Measurements from ENCODE around the gene ADAM12. TPM values are rescaled to one million over a fixed set of nuclear protein-coding genes. Genes with fewer than 3 reads are reported as not detected.

The ADAM12 gene
- total and polyA plus RNA-seq, 2 donors (not counting 3 experiments of a cell fraction or from before 2014, with no cell fraction given) = 0.22 to 0.33 TPM

GRCh38 chr10:126158133-126158892, 230.0 kb downstream of the ADAM12 start:
- Histone ChIP-seq H3K27ac (ENCODE audit: insufficient read depth, low read depth, low read length) (no peak overlapping the region), H3K9me1 (replicated peaks; ENCODE audit: control insufficient read depth, extremely low read depth, insufficient read depth, low read length) (no peaks in the 10 kb centered on the region), H2AFZ (ENCODE audit: low read depth, low read length) (no peak overlapping the region), H3K27me3 (ENCODE audit: control insufficient read depth in 2 of 2, insufficient read depth in 2 of 2, low read length in 2 of 2) (no peaks in the 10 kb centered on the region), H3K4me1 (ENCODE audit: control insufficient read depth, extremely low read depth, insufficient read depth, low read length) (no peaks in the 10 kb centered on the region), H3K36me3 (ENCODE audit: control insufficient read depth in 2 of 2, extremely low read depth in 1 of 2, insufficient read depth in 2 of 2, low read length in 2 of 2) (no peaks in the 10 kb centered on the region), H3K4me3 (replicated peaks in 1 of 3; ENCODE audit: insufficient read depth in 1 of 3, low read depth in 1 of 3, low read length in 3 of 3) (no peak overlapping the region), H4K20me1 (replicated peaks; ENCODE audit: control insufficient read depth, extremely low read depth, insufficient read depth, low read length) (no peaks in the 10 kb centered on the region), H3K4me2 (ENCODE audit: insufficient read depth, low read length) (no peak overlapping the region), H3K79me2 (ENCODE audit: control insufficient read depth, insufficient read depth, low read length) (no peaks in the 10 kb centered on the region), H3K9me3 (replicated peaks; ENCODE audit: control insufficient read depth, insufficient read depth, low read length) (no peaks in the 10 kb centered on the region), H3K9ac (replicated peaks; ENCODE audit: extremely low read depth, insufficient read depth, low read length) (no peak overlapping the region)
- CTCF ChIA-PET = no interaction called here
- FAIRE-seq (no peak), DNase-seq (ENCODE audit: low read depth, low spot score) (no peak)
- BruUV-seq (replicated peaks) = no TSS peak
- intact Hi-C loops (cut with micrococcal nuclease) = no loop called here
- TF ChIP-seq CTCF (IDR thresholded peaks at IDR 0.05; ENCODE audit: extremely low read depth in 1 of 2, insufficient read depth in 1 of 2, low read depth in 1 of 2, low read length in 2 of 2) = no peak
- no peak for TF ChIP-seq EZH2 (IDR thresholded peaks at IDR 0.05; ENCODE audit: borderline replicate concordance, low read depth, low read length, severe bottlenecking)
- POLR2A ChIA-PET = no interaction called here
- dilution Hi-C loops (cut with MboI; ENCODE audit: extremely low pct_ligation_motif_present, low sequenced_read_pairs) = no loop called here

GRCh38 chr10:126157189-126157588, 231.1 kb downstream of the ADAM12 start:
- Histone ChIP-seq H4K20me1 (replicated peaks; ENCODE audit: control insufficient read depth, extremely low read depth, insufficient read depth, low read length) (no peaks in the 10 kb centered on the region), H3K4me1 (ENCODE audit: control insufficient read depth, extremely low read depth, insufficient read depth, low read length) (no peaks in the 10 kb centered on the region), H3K4me2 (ENCODE audit: insufficient read depth, low read length) (no peak overlapping the region), H3K36me3 (ENCODE audit: control insufficient read depth in 2 of 2, extremely low read depth in 1 of 2, insufficient read depth in 2 of 2, low read length in 2 of 2) (no peaks in the 10 kb centered on the region), H3K27ac (ENCODE audit: insufficient read depth, low read depth, low read length) (no peak overlapping the region), H3K9ac (replicated peaks; ENCODE audit: extremely low read depth, insufficient read depth, low read length) (no peak overlapping the region), H3K9me3 (replicated peaks; ENCODE audit: control insufficient read depth, insufficient read depth, low read length) (no peaks in the 10 kb centered on the region), H3K27me3 (ENCODE audit: control insufficient read depth in 2 of 2, insufficient read depth in 2 of 2, low read length in 2 of 2) (no peaks in the 10 kb centered on the region), H3K4me3 (replicated peaks in 1 of 3; ENCODE audit: insufficient read depth in 1 of 3, low read depth in 1 of 3, low read length in 3 of 3) (no peak overlapping the region), H3K9me1 (replicated peaks; ENCODE audit: control insufficient read depth, extremely low read depth, insufficient read depth, low read length) (no peaks in the 10 kb centered on the region), H2AFZ (ENCODE audit: low read depth, low read length) (no peak overlapping the region), H3K79me2 (ENCODE audit: control insufficient read depth, insufficient read depth, low read length) (no peaks in the 10 kb centered on the region)
- ChIA-PET CTCF (no interaction called here), POLR2A (no interaction called here)
- dilution Hi-C loops (cut with MboI; ENCODE audit: extremely low pct_ligation_motif_present, low sequenced_read_pairs) = no loop called here
- TF ChIP-seq POLR2A (IDR thresholded peaks at IDR 0.05; ENCODE audit: low read depth, low read length) (no peak), MYC (IDR thresholded peaks at IDR 0.05; ENCODE audit: low read depth, low read length) (no peak)
- FAIRE-seq (no peak), DNase-seq (ENCODE audit: low read depth, low spot score) (no peak)
- BruUV-seq (replicated peaks) = no TSS peak
- intact Hi-C loops (cut with micrococcal nuclease) = no loop called here
